ENCODE results near the gene DCANP1.

DNA sequence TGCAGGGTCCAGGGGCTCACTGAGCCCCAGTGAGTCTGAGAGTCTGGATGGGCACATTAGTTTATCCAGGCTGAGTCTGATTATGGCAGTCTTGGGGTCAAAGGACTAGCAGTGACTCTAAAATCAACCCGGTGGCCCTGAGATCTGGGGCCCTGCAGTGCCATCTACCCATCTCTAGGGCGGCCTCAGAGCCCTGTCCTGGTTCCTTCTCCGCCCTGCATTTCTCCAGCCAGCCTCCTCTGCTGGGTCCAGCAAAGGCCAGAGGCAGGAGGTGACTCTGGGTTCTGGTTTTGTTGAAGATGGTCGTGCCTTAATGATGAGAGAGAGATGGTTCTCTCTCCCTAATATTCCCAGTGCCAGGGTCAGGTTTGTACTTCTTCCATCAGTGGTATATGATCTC is 15.0 kb downstream of the DCANP1 start:
- TF ChIP-seq, protein P1, sequence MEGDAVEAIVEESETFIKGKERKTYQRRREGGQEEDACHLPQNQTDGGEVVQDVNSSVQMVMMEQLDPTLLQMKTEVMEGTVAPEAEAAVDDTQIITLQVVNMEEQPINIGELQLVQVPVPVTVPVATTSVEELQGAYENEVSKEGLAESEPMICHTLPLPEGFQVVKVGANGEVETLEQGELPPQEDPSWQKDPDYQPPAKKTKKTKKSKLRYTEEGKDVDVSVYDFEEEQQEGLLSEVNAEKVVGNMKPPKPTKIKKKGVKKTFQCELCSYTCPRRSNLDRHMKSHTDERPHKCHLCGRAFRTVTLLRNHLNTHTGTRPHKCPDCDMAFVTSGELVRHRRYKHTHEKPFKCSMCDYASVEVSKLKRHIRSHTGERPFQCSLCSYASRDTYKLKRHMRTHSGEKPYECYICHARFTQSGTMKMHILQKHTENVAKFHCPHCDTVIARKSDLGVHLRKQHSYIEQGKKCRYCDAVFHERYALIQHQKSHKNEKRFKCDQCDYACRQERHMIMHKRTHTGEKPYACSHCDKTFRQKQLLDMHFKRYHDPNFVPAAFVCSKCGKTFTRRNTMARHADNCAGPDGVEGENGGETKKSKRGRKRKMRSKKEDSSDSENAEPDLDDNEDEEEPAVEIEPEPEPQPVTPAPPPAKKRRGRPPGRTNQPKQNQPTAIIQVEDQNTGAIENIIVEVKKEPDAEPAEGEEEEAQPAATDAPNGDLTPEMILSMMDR (IDR thresholded peaks at IDR 0.05) = no peak
- no peak for TF ChIP-seq POLR2A (IDR thresholded peaks at IDR 0.05)

Measured in testis (tissue), 2 donors.